UCSD-AML1 (cell line): ENCODE measurements around the gene ZNF446.
"Not testable (repeated sequence)": the region's sequence is repeated elsewhere in the genome, so short reads cannot be mapped to it uniquely, and the experiment has no call there.

Source experiments
- DNase-seq: peaks from one replicate; lab custom pipeline; 2025; ENCODE audit not compliant: unreplicated experiment; lab: John Stamatoyannopoulos, UW

The ZNF446 gene

GRCh38 chr19:58499021-58499927 lies 23.1 kb downstream of the ZNF446 start:
- peak; percentile 99 for DNase-seq

- no peak for DNase-seq
Measured at GRCh38 chr19:58500242-58500641, 24.1 kb downstream of the ZNF446 start.

DNA sequence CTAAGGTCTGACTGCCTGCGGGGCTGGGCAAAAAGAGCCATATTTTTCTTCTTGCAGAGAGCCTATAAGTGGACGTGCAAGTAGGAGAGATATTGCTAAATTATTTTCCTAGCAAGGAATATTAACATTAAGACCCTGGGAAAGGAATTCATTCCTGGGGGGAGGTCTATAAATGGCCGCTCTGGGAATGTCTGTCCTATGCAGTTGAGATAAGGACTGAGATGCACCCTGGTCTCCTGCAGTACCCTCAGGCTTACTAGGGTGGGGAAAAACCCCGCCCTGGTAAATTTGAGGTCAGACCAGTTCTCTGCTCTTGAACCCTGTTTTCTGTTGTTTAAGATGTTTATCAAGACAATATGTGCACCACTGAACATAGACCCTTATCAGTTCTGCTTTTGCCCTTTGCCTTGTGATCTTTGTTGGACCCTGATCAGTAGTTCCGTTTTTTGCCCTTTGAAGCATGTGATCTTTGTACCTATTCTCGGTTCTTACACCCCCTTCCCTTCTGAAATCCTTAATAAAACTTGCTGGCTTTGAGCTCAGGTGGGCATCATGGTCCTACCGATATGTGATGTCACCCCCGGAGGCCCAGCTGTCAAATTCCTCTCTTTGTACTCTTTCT lies 31.6 kb downstream of the ZNF446 start:
- DNase-seq: not testable (repeated sequence)

DNA sequence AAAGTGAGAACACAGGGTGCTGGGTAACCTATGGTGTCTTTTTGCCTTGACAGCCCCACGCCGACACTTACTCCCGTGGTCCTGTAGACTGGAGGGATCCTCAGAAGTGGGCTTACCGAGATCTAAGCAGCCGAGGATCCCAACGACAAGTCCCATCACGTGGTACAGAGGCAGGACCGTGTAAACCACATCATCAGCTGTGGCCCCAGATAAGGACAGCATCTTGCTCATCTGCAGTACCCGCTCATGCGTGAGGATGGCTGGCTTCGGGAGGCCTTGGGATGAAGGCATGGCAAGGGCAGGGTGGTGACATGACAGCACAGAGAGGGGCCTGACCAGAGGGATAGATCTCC lies 33.6 kb downstream of the ZNF446 start:
- no peak for DNase-seq

DNA sequence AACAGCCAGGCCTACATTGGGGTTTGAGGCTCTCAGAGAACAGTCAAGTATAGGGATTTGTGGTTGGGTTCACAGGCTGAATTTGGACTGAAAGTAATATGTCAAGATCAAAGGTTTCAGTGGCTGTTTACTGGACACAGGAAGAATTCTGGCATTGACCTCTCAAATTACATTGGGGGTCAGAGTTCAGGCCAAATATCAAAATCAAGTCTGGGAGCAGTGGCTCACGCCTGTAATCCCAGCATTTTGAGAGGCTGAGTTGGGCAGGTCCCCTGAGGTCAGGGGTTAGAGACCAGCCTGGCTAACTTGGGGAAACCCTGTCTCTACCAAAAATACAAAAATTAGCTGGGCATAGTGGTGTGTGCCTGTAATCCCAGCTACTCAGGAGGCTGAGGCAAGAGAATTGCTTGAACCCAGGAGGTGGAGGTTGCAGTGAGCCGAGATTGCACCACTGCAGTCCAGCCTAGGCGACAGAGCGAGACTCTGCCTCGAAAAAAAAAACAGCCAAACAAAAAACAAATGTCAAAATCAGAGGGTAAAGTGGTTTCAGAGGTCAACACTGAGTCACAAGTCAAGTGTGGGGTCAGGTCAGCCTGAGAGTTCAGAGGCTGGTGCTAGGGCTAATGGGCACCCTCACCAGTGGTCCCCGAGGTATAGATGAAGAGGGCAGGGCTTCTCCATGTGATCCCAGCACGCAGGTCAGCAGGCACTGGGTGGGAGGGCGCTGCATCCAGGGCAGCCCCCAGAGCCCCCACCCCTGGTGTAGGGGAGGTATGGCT lies 34.1 kb downstream of the ZNF446 start:
- DNase-seq: no peak

DNA sequence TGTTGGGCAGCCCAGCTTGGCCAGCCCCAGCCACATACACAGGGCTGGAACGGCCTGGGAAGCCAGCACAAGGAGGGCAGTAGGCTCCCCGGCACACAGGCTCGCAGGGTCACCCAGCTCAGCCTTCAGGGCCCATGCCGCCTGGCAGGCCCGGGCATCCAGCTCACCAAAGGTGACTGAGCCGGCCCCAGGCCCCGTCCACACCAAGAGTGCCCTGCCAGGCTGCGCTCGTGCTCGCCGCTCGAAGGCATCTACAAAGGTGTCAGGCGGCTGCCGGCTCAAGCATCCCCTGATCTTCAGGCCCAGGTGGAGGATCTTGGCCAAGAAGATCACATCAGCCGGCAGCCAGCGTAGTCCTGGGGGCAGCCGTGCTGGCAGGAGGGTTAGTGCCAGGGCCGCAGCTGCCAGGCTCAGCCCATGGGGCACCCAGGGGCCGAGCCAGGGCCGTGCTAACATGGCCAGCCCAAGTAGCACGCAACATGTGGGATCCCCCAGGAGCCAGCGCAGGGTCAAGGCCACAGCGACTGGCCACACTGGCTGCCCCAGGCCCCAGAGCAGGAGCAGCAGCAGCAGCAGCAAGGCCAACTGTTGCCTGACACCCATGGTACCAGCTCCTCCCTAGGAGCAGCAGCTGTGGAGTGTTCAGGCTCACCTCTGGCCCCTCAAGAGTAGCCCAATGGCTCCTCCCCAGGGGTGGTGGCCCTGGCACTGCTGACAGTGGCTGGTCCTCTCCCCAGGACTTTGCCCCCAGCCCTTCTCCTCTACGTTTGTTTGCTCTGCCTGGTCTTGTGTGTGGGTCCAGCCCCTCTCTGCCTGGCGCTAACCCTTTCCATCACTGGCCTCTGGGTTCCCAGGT lies 35.4 kb downstream of the ZNF446 start, which contains the start of gene SLC27A5:
Gene SLC27A5, minus strand, starts transcription at position 640 of the 856 bp plus-strand sequence. Its CDS starts 37 bp downstream, at position 603.
- DNase-seq: no peak

- no peak for DNase-seq
Measured at GRCh38 chr19:58513213-58513693, 37.1 kb downstream of the ZNF446 start.

GRCh38 chr19:58513694-58514563 lies 37.8 kb downstream of the ZNF446 start:
- DNase-seq: peak; percentile 87

- no peak for DNase-seq
Measured at GRCh38 chr19:58514564-58515022, 38.4 kb downstream of the ZNF446 start.

DNA sequence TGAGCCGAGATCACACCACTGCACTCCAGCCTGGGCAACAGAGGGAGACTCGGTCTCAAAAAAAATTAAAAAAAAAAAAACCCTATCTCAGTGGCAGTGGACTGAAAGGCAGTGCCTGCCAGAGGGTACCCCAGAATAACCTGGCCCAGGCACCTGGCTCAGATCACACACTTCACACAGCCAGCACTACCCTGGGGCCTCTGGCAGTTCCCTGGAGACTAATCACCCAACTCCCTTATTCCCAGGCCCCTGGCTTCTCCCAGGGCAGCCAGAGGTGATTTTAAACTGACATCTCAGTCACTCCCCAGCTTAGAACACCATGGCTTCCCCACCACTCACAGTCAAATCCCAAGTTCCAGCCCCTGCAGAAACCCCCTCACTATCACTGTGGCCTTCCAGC lies 39.1 kb downstream of the ZNF446 start:
- DNase-seq: no peak

DNA sequence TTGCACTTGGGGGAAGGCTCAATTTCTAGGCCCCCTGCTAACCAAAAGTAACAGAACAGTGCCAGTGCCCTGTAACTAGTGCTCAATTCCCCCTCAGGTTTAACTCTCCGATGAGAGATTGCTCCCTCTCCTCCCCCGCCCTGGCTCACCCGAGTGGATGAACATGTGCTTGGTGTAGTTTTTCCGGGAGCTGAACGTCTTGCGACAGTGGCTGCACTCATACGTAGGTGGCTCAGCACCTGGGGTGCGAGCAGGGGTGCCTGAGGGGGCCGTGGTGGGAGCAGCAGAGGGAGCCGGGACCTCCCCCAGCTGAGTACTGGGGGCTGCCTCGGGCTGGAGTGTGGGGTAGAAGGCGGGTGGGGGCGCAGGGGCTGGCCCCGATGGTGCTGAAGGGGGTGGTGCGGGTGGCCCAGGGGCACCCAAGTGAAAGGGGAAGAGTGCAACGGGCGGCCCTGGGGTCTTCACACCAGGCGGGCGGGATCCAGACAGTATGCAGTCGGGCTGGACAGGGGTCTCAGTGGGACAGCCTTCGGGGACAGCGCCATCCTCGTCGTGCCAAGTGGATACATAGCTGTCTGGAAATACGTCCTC lies 40.2 kb downstream of the ZNF446 start:
- DNase-seq: no peak

DNA sequence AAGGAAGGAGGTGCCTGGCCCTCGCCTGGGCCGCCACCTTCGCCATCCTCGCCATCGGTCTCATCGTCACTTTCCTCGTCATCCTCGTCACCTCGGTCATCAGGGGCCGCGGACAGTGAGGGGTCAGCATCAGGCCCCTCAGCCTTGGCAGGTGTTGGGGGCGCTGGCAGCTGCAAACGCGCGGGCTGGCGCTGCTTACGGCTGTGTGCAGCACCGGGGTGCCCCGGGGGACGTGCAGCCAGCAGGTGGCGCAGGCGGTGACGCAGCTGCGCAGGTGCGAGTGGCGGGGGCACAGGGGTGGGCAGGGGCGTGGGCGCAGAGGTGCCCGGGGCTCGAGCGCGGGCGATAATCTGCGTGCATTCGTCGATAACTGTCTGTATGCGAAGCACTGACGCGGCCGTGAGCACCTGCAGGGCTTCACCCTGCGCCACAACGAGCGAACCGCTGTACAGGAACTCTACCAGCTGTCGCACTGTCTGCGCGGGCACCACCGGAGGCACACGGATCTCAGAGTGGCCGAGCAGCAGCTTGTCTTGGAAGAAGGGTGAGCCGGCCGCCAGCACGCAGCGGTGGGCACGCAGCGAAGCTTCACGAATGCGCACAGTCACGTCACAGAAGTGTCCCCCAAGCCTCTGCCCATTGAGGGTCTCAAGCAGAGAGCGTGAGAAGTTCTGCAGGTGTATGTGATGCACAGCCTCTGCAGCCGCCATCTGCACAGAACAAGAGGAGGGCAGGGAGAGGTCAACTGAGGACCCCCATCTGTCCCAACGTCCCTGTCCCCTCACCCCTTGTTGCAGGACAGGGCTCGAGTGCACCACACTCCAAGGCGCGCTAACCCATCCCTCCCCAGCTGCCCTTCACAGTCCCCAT lies 41.0 kb downstream of the ZNF446 start:
- no peak for DNase-seq

GRCh38 chr19:58518256-58519086 lies 42.3 kb downstream of the ZNF446 start:
- no peak for DNase-seq

DNA sequence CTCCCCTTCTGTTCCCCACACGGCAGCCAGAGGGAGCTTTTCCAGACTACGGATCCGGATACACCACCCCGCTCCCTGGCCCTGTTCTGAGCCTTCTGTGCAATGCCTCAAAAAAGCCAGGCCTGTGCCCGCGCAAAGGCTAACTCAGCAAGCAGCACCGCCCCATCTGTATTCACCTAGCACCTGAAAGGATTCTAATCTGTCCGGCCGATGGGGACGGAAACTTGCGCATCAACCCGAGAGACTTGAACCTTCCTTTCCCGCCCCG lies 42.9 kb downstream of the ZNF446 start:
- peak; percentile 79 for DNase-seq

DNA sequence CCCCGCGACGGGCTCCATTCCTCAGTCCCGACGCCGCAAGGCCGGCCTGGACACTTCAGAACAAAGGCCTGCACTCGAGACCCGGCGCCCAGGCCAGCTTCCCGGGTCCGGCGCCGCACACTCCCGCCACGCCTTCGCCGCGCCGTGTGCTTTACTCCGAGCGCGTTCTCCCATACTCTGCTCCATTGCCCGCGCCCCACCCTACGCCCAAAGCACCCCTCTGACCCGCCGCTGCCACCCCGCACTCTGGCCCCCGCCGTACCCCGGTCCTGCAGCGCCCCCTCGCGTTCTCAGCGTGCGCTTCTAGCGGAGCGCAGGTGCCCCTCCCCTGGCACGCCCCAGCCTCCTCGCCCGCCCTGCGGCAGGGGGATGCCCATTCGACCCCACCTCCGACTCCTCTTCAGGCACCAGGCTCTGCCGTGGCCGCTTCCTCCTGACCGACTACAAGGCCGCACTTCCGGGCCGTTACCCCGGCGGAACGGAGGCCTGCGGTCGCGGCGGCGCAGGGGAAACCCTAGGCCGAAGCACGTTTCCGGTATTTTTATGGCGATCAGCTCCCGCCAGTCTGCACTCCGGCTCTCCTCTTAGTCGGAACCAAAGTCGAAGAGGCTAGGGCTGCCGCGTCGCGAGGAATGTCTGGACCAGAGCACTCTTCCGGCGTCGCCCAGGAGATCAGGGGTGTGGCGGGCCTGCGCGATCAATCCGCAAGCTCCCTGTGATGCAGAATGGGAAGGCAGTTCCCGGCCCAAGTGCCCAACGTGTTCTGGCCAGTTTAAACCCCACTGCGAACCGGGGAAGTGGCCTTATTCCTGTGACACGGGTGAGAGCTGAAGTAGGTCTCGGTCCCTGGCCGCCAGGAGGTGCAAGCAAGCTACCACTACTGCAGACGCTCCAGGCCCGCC lies 43.5 kb downstream of the ZNF446 start, which contains the start of gene ZBTB45:
Gene ZBTB45, minus strand, starts transcription at position 456 of the 902 bp plus-strand sequence. CDS start 2,137 bp downstream, outside the sequence.
- DNase-seq: peak; percentile 96

- DNase-seq: no peak
Measured at GRCh38 chr19:58520257-58520599, 44.1 kb downstream of the ZNF446 start.
